ENCODE measurements around the gene EIPR1.
"Not testable (repeated sequence)": the region's sequence is repeated elsewhere in the genome, so short reads cannot be mapped to it uniquely, and the experiment has no call there.

Gene EIPR1

GRCh38 chr2:3403587-3404334, 26.1 kb upstream of the EIPR1 start:
- DNase-seq (ENCODE audit: low read depth in 2 of 2), result no peak

- DNase-seq (ENCODE audit: low read depth in 2 of 2), result no peak
These were observed 22.2 kb upstream of the EIPR1 start for GRCh38 chr2:3399829-3400228.

- DNase-seq (ENCODE audit: low read depth in 2 of 2), result no peak
These were observed 21.8 kb upstream of the EIPR1 start for GRCh38 chr2:3399381-3399780.

GRCh38 chr2:3398857-3399256, 21.2 kb upstream of the EIPR1 start:
- DNase-seq (ENCODE audit: low read depth in 2 of 2), result no peak

- DNase-seq (ENCODE audit: low read depth in 2 of 2), result no peak
These were observed 19.4 kb upstream of the EIPR1 start for GRCh38 chr2:3396920-3397559.

- no peak for DNase-seq (ENCODE audit: low read depth in 2 of 2)
These were observed 14.6 kb upstream of the EIPR1 start for GRCh38 chr2:3392216-3392615.

GRCh38 chr2:3390041-3390440, 12.4 kb upstream of the EIPR1 start:
- DNase-seq (ENCODE audit: low read depth in 2 of 2), result no peak

GRCh38 chr2:3389193-3389592, 11.6 kb upstream of the EIPR1 start:
- no peak for DNase-seq (ENCODE audit: low read depth in 2 of 2)

- DNase-seq (ENCODE audit: low read depth in 2 of 2), result no peak
These were observed 10.8 kb upstream of the EIPR1 start for GRCh38 chr2:3388412-3388738.

GRCh38 chr2:3387644-3388411, 10.2 kb upstream of the EIPR1 start:
- DNase-seq (ENCODE audit: low read depth in 2 of 2), result no peak

- DNase-seq (ENCODE audit: low read depth in 2 of 2), result no peak
These were observed 9.4 kb upstream of the EIPR1 start for GRCh38 chr2:3387011-3387410.

GRCh38 chr2:3386448-3386958, 8.9 kb upstream of the EIPR1 start:
- DNase-seq (ENCODE audit: low read depth in 2 of 2), result no peak

- peak; percentile 88 to 91 for DNase-seq (ENCODE audit: low read depth in 2 of 2)
These were observed 2.3 kb upstream of the EIPR1 start, which contains the start of gene TRAPPC12 for GRCh38 chr2:3379647-3380534. Gene TRAPPC12, plus strand, starts transcription at chr2:3379694. Its CDS starts 7,930 bp downstream, at chr2:3387624.

- no peak for DNase-seq (ENCODE audit: low read depth in 2 of 2)
These were observed 1.7 kb upstream of the EIPR1 start for GRCh38 chr2:3379339-3379646.

- no peak for DNase-seq (ENCODE audit: low read depth in 2 of 2)
These were observed 373 bp downstream of the EIPR1 start for GRCh38 chr2:3377279-3377611.

GRCh38 chr2:3376821-3377220, 797 bp downstream of the EIPR1 start:
- DNase-seq (ENCODE audit: low read depth in 2 of 2), result no peak

- not testable (repeated sequence) for DNase-seq (ENCODE audit: low read depth in 2 of 2)
These were observed 8.1 kb downstream of the EIPR1 start for GRCh38 chr2:3369340-3370181.

- no peak for DNase-seq (ENCODE audit: low read depth in 2 of 2)
These were observed 9.3 kb downstream of the EIPR1 start for GRCh38 chr2:3368261-3368722.

GRCh38 chr2:3365219-3365618, 12.4 kb downstream of the EIPR1 start:
- DNase-seq (ENCODE audit: low read depth in 2 of 2), result no peak

GRCh38 chr2:3361518-3362389, 15.9 kb downstream of the EIPR1 start:
- no peak for DNase-seq (ENCODE audit: low read depth in 2 of 2)
